HepG2 (cell line): ENCODE measurements around the gene MTHFD1. TPM values are rescaled to one million over a fixed set of nuclear protein-coding genes. Genes with fewer than 3 reads are reported as not detected.

Experiments
- BRCA1 ChIP-seq: sonication (generic); formaldehyde crosslinking; IDR thresholded peaks from 2 replicates; pipeline ENCODE4 v1.4.0; 2020; ENCODE audit warnings: missing genetic modification reagents
- FIP1L1 ChIP-seq: fragments of 200-400 bp; formaldehyde crosslinking; IDR thresholded peaks from 2 replicates; pipeline ENCODE4 v1.6.1; 2018; ENCODE audit warnings: low read depth, mild to moderate bottlenecking, low read length, moderate library complexity, borderline replicate concordance; ENCODE audit not compliant: insufficient read depth
- KDM5A ChIP-seq: fragments of 200-600 bp; sonication (generic); IDR thresholded peaks from 2 replicates; pipeline ENCODE4 v1.7.0; 2018; ENCODE audit warnings: antibody characterized with exemption, mild to moderate bottlenecking, low read length, borderline replicate concordance
- MLLT10 ChIP-seq: sonication (generic); formaldehyde crosslinking; IDR thresholded peaks from 2 replicates; pipeline ENCODE4 v1.4.0; 2020; ENCODE audit warnings: missing genetic modification reagents
- NR1H2 ChIP-seq: sonication (generic); formaldehyde crosslinking; IDR thresholded peaks from 2 replicates; pipeline ENCODE4 v1.8.1; 2022; ENCODE audit warnings: low read depth, missing genetic modification reagents, borderline replicate concordance
- SMAD1 ChIP-seq: sonication (generic); formaldehyde crosslinking; IDR thresholded peaks from 2 replicates; pipeline ENCODE4 v1.4.0; 2020; ENCODE audit warnings: missing genetic modification reagents, low read depth, mild to moderate bottlenecking, borderline replicate concordance
- TP53 ChIP-seq: sonication (generic); formaldehyde crosslinking; conservative IDR thresholded peaks from 2 replicates; pipeline ENCODE4 v1.4.0; 2020; ENCODE audit warnings: missing genetic modification reagents
- U2AF1 ChIP-seq: fragments of 200-400 bp; formaldehyde crosslinking; optimal IDR thresholded peaks from 2 replicates; pipeline ENCODE3; 2017; ENCODE audit warnings: mild to moderate bottlenecking, low read depth, low read length
- ZMAT3 ChIP-seq: sonication (generic); formaldehyde crosslinking; conservative IDR thresholded peaks from 2 replicates; pipeline ENCODE4 v1.7.0; 2021; ENCODE audit warnings: missing genetic modification reagents
- ZMYM4 ChIP-seq: sonication (generic); formaldehyde crosslinking; IDR thresholded peaks from 2 replicates; pipeline ENCODE4 v1.8.1; 2023; ENCODE audit warnings: mild to moderate bottlenecking, missing genetic modification reagents
- ZNF33A ChIP-seq: sonication (generic); formaldehyde crosslinking; IDR thresholded peaks from 2 replicates; pipeline ENCODE4 v1.5.1; 2020; ENCODE audit warnings: missing genetic modification reagents, mild to moderate bottlenecking, moderate library complexity, borderline replicate concordance
- polyA plus RNA-seq, 8 experiments: library from polyadenylated mRNA; depleted of rRNA in 3 of 8; stranded (reverse) in 7 of 8; unstranded in 1 of 8; fragments of >200 nt; fragmentation: Illumina TruSeq in 4 of 8; extraction: Trizol in 4 of 8; gene quantifications; 2 replicates each; pipeline versions ENCODE4 v1.2.1 to v1.2.3, GENCODE V29; 2011 to 2016; ENCODE audit warnings: low read depth in 4 of 8, missing spikeins in 1 of 8, mixed read lengths in 1 of 8; ENCODE audit not compliant: insufficient read depth in 1 of 8
- total RNA-seq, 5 experiments: library from RNA; depleted of rRNA; stranded (reverse); fragments of >200 nt; fragmentation: Illumina TruSeq; extraction: Trizol; gene quantifications; 2 replicates each; pipeline ENCODE4 v1.2.3, GENCODE V29; 2016; ENCODE audit warnings: low read depth in 1 of 5
- TF ChIP-seq, protein P1 (sequence below): sonication (generic); formaldehyde crosslinking; IDR thresholded peaks from 2 replicates; pipeline ENCODE4 v1.5.0; 2020; ENCODE audit warnings: missing genetic modification reagents, mild to moderate bottlenecking, borderline replicate concordance
- TF ChIP-seq, protein P2 (sequence below), 2 experiments: sonication (generic) in 1 of 2; formaldehyde crosslinking in 1 of 2; IDR thresholded peaks; 2 replicates each; pipeline versions ENCODE4 v1.5.1 to v1.6.1; 2011 to 2020; ENCODE audit warnings: borderline replicate concordance in 1 of 2, low read depth in 1 of 2, low read length in 1 of 2, mild to moderate bottlenecking in 1 of 2, missing genetic modification reagents in 1 of 2, moderate library complexity in 1 of 2
- TF ChIP-seq, protein P3 (sequence below): sonication (generic); formaldehyde crosslinking; IDR thresholded peaks from 2 replicates; pipeline ENCODE4 v1.9.0; 2021; ENCODE audit warnings: missing genetic modification reagents, borderline replicate concordance
- TF ChIP-seq, protein P4 (sequence below): sonication (generic); formaldehyde crosslinking; IDR thresholded peaks from 2 replicates; pipeline ENCODE4 v1.5.0; 2020; ENCODE audit warnings: mild to moderate bottlenecking, missing genetic modification reagents, borderline replicate concordance

MTHFD1 gene
- total and polyA plus RNA-seq, 2 of the 13 experiments (the other 11 are each of a cell fraction or from before 2014, with no cell fraction given) = 31.0 to 106 TPM

DNA sequence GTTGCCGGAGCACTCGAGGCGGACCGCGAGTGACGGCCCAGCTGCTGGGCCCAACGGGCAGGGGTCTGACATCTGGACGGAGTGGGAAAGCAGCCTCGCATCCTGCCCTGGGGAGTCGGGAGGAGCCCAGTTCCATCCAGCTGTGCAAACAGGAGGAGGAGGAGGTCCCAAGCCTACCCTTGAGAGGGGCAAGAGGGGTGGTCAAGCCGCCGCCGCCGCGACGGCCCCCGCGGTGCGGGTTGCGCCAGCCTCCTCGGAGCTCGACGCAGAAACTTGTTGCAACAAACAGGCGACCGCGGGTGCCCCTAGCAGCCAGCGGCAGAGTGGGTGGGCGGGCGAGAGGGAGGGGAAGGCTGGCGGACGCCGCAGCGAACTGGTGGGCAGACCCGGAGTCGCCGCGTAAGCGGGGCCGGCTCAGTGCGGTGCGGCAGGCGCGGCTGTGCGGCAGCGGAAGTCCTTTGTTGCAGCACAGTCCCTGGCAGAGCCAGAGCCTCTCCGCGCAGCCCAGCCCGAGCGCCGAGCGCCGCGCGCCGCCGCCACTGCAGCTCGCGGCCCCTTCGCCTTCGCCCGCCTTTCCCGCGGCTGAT lies 116.2 kb downstream of the MTHFD1 start, which contains the start of gene ZBTB1 (continued):
- TF ChIP-seq NR1H2 (CRISPR knock-in tag) (no peak), BRCA1 (CRISPR knock-in tag) (no peak), MLLT10 (CRISPR knock-in tag) (no peak), FIP1L1 (no peak), ZMYM4 (no peak), TP53 (no peak), U2AF1 (peak; percentile 37), SMAD1 (CRISPR knock-in tag) (no peak), KDM5A (no peak), ZNF33A (no peak), ZMAT3 (peak; percentile 56; the same call in 1 of the 2 replicates)
- TF ChIP-seq, protein P1, sequence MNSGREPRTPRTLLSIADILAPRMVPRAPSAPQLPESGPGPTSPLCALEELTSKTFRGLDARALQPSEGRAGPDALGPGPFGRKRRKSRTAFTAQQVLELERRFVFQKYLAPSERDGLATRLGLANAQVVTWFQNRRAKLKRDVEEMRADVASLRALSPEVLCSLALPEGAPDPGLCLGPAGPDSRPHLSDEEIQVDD (CRISPR knock-in tag) = 0 out of 2 replicates have a peak, but pooled peaks have one; percentile 41
- TF ChIP-seq, protein P2, sequence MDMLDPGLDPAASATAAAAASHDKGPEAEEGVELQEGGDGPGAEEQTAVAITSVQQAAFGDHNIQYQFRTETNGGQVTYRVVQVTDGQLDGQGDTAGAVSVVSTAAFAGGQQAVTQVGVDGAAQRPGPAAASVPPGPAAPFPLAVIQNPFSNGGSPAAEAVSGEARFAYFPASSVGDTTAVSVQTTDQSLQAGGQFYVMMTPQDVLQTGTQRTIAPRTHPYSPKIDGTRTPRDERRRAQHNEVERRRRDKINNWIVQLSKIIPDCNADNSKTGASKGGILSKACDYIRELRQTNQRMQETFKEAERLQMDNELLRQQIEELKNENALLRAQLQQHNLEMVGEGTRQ (IDR thresholded peaks at IDR 0.05; ENCODE audit: low read depth, low read length) = no peak
- TF ChIP-seq, protein P2 (CRISPR knock-in tag; IDR thresholded peaks at IDR 0.05; ENCODE audit: borderline replicate concordance) = no peak
- TF ChIP-seq, protein P3, sequence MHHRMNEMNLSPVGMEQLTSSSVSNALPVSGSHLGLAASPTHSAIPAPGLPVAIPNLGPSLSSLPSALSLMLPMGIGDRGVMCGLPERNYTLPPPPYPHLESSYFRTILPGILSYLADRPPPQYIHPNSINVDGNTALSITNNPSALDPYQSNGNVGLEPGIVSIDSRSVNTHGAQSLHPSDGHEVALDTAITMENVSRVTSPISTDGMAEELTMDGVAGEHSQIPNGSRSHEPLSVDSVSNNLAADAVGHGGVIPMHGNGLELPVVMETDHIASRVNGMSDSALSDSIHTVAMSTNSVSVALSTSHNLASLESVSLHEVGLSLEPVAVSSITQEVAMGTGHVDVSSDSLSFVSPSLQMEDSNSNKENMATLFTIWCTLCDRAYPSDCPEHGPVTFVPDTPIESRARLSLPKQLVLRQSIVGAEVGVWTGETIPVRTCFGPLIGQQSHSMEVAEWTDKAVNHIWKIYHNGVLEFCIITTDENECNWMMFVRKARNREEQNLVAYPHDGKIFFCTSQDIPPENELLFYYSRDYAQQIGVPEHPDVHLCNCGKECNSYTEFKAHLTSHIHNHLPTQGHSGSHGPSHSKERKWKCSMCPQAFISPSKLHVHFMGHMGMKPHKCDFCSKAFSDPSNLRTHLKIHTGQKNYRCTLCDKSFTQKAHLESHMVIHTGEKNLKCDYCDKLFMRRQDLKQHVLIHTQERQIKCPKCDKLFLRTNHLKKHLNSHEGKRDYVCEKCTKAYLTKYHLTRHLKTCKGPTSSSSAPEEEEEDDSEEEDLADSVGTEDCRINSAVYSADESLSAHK (CRISPR knock-in tag) = no peak
- TF ChIP-seq, protein P4, sequence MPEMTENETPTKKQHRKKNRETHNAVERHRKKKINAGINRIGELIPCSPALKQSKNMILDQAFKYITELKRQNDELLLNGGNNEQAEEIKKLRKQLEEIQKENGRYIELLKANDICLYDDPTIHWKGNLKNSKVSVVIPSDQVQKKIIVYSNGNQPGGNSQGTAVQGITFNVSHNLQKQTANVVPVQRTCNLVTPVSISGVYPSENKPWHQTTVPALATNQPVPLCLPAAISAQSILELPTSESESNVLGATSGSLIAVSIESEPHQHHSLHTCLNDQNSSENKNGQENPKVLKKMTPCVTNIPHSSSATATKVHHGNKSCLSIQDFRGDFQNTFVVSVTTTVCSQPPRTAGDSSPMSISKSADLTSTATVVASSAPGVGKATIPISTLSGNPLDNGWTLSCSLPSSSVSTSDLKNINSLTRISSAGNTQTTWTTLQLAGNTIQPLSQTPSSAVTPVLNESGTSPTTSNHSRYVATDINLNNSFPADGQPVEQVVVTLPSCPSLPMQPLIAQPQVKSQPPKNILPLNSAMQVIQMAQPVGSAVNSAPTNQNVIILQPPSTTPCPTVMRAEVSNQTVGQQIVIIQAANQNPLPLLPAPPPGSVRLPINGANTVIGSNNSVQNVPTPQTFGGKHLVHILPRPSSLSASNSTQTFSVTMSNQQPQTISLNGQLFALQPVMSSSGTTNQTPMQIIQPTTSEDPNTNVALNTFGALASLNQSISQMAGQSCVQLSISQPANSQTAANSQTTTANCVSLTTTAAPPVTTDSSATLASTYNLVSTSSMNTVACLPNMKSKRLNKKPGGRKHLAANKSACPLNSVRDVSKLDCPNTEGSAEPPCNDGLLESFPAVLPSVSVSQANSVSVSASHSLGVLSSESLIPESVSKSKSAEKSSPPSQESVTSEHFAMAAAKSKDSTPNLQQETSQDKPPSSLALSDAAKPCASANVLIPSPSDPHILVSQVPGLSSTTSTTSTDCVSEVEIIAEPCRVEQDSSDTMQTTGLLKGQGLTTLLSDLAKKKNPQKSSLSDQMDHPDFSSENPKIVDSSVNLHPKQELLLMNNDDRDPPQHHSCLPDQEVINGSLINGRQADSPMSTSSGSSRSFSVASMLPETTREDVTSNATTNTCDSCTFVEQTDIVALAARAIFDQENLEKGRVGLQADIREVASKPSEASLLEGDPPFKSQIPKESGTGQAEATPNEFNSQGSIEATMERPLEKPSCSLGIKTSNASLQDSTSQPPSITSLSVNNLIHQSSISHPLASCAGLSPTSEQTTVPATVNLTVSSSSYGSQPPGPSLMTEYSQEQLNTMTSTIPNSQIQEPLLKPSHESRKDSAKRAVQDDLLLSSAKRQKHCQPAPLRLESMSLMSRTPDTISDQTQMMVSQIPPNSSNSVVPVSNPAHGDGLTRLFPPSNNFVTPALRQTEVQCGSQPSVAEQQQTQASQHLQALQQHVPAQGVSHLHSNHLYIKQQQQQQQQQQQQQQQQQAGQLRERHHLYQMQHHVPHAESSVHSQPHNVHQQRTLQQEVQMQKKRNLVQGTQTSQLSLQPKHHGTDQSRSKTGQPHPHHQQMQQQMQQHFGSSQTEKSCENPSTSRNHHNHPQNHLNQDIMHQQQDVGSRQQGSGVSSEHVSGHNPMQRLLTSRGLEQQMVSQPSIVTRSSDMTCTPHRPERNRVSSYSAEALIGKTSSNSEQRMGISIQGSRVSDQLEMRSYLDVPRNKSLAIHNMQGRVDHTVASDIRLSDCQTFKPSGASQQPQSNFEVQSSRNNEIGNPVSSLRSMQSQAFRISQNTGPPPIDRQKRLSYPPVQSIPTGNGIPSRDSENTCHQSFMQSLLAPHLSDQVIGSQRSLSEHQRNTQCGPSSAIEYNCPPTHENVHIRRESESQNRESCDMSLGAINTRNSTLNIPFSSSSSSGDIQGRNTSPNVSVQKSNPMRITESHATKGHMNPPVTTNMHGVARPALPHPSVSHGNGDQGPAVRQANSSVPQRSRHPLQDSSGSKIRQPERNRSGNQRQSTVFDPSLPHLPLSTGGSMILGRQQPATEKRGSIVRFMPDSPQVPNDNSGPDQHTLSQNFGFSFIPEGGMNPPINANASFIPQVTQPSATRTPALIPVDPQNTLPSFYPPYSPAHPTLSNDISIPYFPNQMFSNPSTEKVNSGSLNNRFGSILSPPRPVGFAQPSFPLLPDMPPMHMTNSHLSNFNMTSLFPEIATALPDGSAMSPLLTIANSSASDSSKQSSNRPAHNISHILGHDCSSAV (CRISPR knock-in tag) = no peak
